Right ventricle myocardium inferior (tissue), 1 donor: ENCODE results near the gene CCL13. TPM values are rescaled to one million over a fixed set of nuclear protein-coding genes. Genes with fewer than 3 reads are reported as not detected.

Experiments used
- ATAC-seq: fragments of 200-7000 bp; cut with Tn5 transposase; one replicate; pipeline ENCODE4 v1.9.1; 2020; ENCODE audit warnings: mild to moderate bottlenecking, moderate library complexity
- DNase-seq: peaks from one replicate; pipeline ENCODE4 v3.0.0; 2021; ENCODE audit errors: missing footprints
- intact Hi-C: fragments of 100-400 bp; cut with DNase I; formaldehyde crosslinking; loops from one replicate; pipeline ENCODE4 v1.11.0; 2022
- total RNA-seq: library from RNA; stranded (reverse); fragmentation: NEBNext Ultra II Directional; extraction: Animal tissue kit (Norgen Biotek cat#: 25700); gene quantifications from one replicate; pipeline ENCODE4 v1.2.1, GENCODE V29; 2021
- donor health status: DM: no; HTN: yes; CAD: no; lungs with severe emphysema.

CCL13 gene
- total RNA-seq, 1 donor from 2014 or later = 1.2 TPM

GRCh38 chr17:34403006-34403405 lies 46.7 kb downstream of the CCL13 start:
- intact Hi-C loops = no loop called here
- ATAC-seq (no peak), DNase-seq (no peak)

GRCh38 chr17:34406226-34406625 lies 49.9 kb downstream of the CCL13 start:
- ATAC-seq = no peak
- no peak for DNase-seq
- intact Hi-C loops = no loop called here

Other genes starting within 250 kb of the CCL13 start
- gene CCL2, start 101.2 kb upstream of the CCL13 start, total RNA-seq = 33.4 TPM
- not detected for gene CCL7, start 86.3 kb upstream of the CCL13 start, total RNA-seq
- gene CCL11, start 70.7 kb upstream of the CCL13 start, total RNA-seq = 5.4 TPM
- gene CCL8, start 37.0 kb upstream of the CCL13 start, total RNA-seq = not detected
- gene CCL1, start 6.8 kb downstream of the CCL13 start, total RNA-seq = not detected
- gene TMEM132E, start 223.1 kb downstream of the CCL13 start, total RNA-seq = not detected